SJCRH30 (cell line): Measurements from ENCODE around the gene SNX20. TPM values are rescaled to one million over a fixed set of nuclear protein-coding genes. Genes with fewer than 3 reads are reported as not detected.
A peak's percentile ranks its signal among the peaks of the same experiment; 100 is the strongest.

Source experiments
- DNase-seq, 2 experiments: peaks; one replicate each; pipeline ENCODE4 v3.0.0-alpha.2; 2015 to 2020
- H3K27ac ChIP-seq: fragments of 250-450 bp; sonication (Bioruptor Pico); 2 replicates; pipeline ENCODE4 v1.5.1; 2020; ENCODE audit warnings: mild to moderate bottlenecking, moderate library complexity
- H3K27me3 ChIP-seq: fragments of 250-450 bp; sonication (Bioruptor Pico); 2 replicates; pipeline ENCODE4 v1.5.1; 2020; ENCODE audit warnings: mild to moderate bottlenecking, moderate library complexity
- H3K36me3 ChIP-seq: fragments of 250-450 bp; sonication (Bioruptor Pico); 2 replicates; pipeline ENCODE4 v1.5.1; 2020; ENCODE audit warnings: mild to moderate bottlenecking, moderate library complexity
- H3K4me1 ChIP-seq: fragments of 250-450 bp; sonication (Bioruptor Pico); 2 replicates; pipeline ENCODE4 v1.5.1; 2020; ENCODE audit warnings: mild to moderate bottlenecking, moderate library complexity
- H3K4me3 ChIP-seq: fragments of 250-450 bp; sonication (Bioruptor Pico); 2 replicates; pipeline ENCODE4 v1.5.1; 2020; ENCODE audit warnings: mild to moderate bottlenecking, moderate library complexity
- H3K9me3 ChIP-seq: fragments of 250-450 bp; sonication (Bioruptor Pico); replicated peaks from 2 replicates; pipeline ENCODE4 v1.5.1; 2020; ENCODE audit warnings: mild to moderate bottlenecking, moderate library complexity
- total RNA-seq: library from RNA; depleted of rRNA; stranded (reverse); fragments of >200 nt; shearing (Covaris generic); gene quantifications from 2 replicates; pipeline ENCODE4 v1.2.3, GENCODE V29; 2014

The SNX20 gene
- total RNA-seq, 1 experiment from 2014 or later = not detected

- H3K4me3 ChIP-seq = no peak overlapping the region
- H3K4me1 ChIP-seq = no peaks in the 10 kb centered on the region
- no peak overlapping the region for H3K27ac ChIP-seq
- H3K27me3 ChIP-seq = peaks cover 27% of the 10 kb centered on the region; the same call in 1 of the 2 replicates
- no peaks in the 10 kb centered on the region for H3K36me3 ChIP-seq
- no peaks in the 10 kb centered on the region for H3K9me3 ChIP-seq
- no peak for DNase-seq
These were observed 37.9 kb downstream of the SNX20 start for GRCh38 chr16:50643192-50643591.

- no peaks in the 10 kb centered on the region for H3K4me1 ChIP-seq
- H3K27me3 ChIP-seq = peaks cover 27% of the 10 kb centered on the region; the same call in 1 of the 2 replicates
- no peaks in the 10 kb centered on the region for H3K36me3 ChIP-seq
- DNase-seq = no peak
- no peak overlapping the region for H3K27ac ChIP-seq
- H3K9me3 ChIP-seq = no peaks in the 10 kb centered on the region
- H3K4me3 ChIP-seq = no peak overlapping the region
These were observed 38.8 kb downstream of the SNX20 start for GRCh38 chr16:50642349-50642748.

DNA sequence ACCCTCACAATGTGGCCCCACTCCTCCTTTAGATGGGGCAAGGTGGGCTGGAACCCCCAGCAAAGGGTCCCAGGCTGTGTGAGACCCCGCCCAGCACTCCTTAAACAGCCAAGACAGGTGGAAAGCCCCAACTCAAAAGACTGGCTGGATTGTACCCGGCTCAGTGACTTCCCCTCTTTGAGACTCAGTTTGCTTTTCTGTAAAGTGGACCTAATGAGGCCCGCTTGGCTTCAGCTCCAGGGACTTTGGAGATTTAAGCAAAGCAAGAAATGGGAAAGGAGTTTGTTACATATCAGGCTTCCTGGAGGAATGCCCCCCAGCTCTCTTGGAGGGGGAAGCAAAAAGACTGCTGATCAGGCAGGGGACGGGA, 39.3 kb downstream of the SNX20 start:
- H3K4me1 ChIP-seq = no peaks in the 10 kb centered on the region
- no peaks in the 10 kb centered on the region for H3K9me3 ChIP-seq
- H3K36me3 ChIP-seq = no peaks in the 10 kb centered on the region
- H3K27ac ChIP-seq = no peak overlapping the region
- H3K27me3 ChIP-seq = peaks cover 27% of the 10 kb centered on the region; the same call in 1 of the 2 replicates
- no peak for DNase-seq
- H3K4me3 ChIP-seq = no peak overlapping the region

- no peak for DNase-seq
- Histone ChIP-seq H3K4me3 (no peak overlapping the region), H3K36me3 (no peaks in the 10 kb centered on the region), H3K4me1 (no peaks in the 10 kb centered on the region), H3K9me3 (no peaks in the 10 kb centered on the region), H3K27ac (no peak overlapping the region), H3K27me3 (peaks cover 27% of the 10 kb centered on the region; the same call in 1 of the 2 replicates)
These were observed 39.9 kb downstream of the SNX20 start for GRCh38 chr16:50640919-50641817.

DNA sequence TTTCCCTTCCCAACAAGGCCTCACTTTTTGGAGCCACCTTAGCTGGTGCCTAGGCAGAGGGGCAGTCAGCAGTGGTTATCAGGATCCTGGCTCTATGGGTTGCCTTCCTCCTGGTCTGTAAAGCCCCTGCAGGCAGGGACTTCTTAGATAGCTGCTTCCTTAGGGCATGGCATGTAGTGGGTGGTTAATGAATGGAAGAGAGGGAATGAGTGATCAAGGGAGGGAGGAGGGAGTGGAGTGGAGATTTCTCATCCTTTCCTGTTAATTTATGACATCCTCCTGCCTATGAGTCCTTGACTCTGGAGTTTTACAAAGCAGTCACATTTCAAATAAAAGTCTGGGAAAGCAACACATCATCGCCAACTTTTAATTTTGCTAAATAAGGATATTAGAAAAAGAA, 40.7 kb downstream of the SNX20 start:
- Histone ChIP-seq H3K9me3 (no peaks in the 10 kb centered on the region), H3K27ac (no peak overlapping the region), H3K4me3 (no peak overlapping the region), H3K27me3 (peaks cover 27% of the 10 kb centered on the region; the same call in 1 of the 2 replicates), H3K4me1 (no peaks in the 10 kb centered on the region), H3K36me3 (no peaks in the 10 kb centered on the region)
- DNase-seq = no peak

DNA sequence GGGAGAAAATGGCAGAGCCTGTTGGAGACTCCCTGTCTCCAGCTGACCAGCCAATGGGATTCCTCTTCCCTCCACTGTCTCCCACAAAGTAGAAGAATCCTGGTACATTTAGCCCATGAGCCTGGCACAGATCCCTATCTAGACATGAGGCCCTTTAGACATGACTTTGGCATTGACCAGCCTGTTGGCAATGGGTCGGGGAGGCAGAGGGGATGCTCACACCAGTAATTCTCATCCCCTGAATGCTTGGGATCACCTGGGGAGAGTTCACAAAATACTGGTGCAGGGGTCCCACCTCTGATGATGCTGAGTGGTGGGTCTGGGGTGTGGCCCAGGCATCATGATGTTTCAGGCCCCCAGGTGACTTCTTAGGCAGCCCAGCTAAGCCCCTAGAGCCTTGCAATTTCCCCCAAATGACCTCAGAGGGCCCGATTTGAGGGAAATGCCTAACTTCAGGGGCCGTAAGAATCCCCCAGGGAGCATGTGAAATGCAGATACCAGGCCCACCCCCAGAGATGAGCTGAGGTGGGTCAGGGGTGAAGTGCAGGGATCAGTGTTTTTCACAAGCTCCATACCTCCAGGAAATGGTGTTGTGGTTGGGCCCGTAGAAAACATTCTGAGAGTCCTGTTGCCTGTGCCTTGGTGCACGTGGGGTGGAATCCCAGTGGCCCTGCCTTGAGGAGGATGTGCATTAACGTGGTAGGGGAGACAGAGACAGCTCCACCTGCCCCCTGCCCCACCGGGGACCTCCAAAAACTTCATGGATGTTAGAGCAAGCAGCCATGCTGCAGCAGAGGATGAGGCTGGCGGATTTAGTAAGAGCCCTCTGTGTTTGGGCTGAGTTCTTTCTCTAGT, 42.1 kb downstream of the SNX20 start:
- Histone ChIP-seq H3K27me3 (peaks cover 28% of the 10 kb centered on the region; the same call in 1 of the 2 replicates), H3K36me3 (no peaks in the 10 kb centered on the region), H3K4me1 (no peaks in the 10 kb centered on the region), H3K9me3 (no peaks in the 10 kb centered on the region), H3K4me3 (no peak overlapping the region), H3K27ac (no peak overlapping the region)
- DNase-seq = no peak

- no peak for DNase-seq
- Histone ChIP-seq H3K9me3 (no peaks in the 10 kb centered on the region), H3K36me3 (no peaks in the 10 kb centered on the region), H3K27ac (no peak overlapping the region), H3K4me3 (no peak overlapping the region), H3K4me1 (no peaks in the 10 kb centered on the region), H3K27me3 (peaks cover 19% of the 10 kb centered on the region; the same call in 1 of the 2 replicates)
These were observed 43.2 kb downstream of the SNX20 start for GRCh38 chr16:50637716-50638602.

GRCh38 chr16:50636753-50637374, 44.2 kb downstream of the SNX20 start:
- no peaks in the 10 kb centered on the region for H3K4me1 ChIP-seq
- DNase-seq = no peak
- no peak overlapping the region for H3K27ac ChIP-seq
- no peak overlapping the region for H3K4me3 ChIP-seq
- H3K27me3 ChIP-seq = peaks cover 19% of the 10 kb centered on the region
- H3K36me3 ChIP-seq = no peaks in the 10 kb centered on the region
- H3K9me3 ChIP-seq = no peaks in the 10 kb centered on the region

- Histone ChIP-seq H3K36me3 (no peaks in the 10 kb centered on the region), H3K27ac (no peak overlapping the region), H3K4me1 (no peaks in the 10 kb centered on the region), H3K27me3 (peaks cover 11% of the 10 kb centered on the region), H3K9me3 (no peaks in the 10 kb centered on the region), H3K4me3 (no peak overlapping the region)
- peak in 1 of 2 experiments; percentile 18 for DNase-seq
These were observed 45.4 kb downstream of the SNX20 start for GRCh38 chr16:50635505-50636392.

DNA sequence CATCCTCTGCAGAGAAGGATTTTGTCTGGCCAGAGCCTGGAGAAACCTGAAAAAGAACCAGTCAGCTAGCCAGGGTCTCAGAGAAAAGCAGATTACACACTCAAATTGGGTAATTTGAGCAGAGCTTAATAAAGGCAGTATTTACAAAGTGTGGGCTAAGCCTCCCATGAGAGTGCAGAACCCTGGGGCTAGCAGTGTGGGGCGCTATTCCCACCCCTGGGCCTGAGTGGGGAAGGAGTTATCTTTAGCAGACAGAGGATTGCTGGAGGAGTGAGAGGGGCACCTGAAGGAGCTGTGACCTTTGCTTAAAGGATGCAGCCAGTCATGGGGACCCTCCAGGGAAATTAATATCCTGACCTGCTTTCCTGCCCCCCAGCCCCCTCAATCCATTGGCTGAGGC, 46.2 kb downstream of the SNX20 start:
- Histone ChIP-seq H3K27ac (no peak overlapping the region), H3K9me3 (no peaks in the 10 kb centered on the region), H3K27me3 (peaks cover 11% of the 10 kb centered on the region), H3K4me3 (no peak overlapping the region), H3K36me3 (no peaks in the 10 kb centered on the region), H3K4me1 (no peaks in the 10 kb centered on the region)
- no peak for DNase-seq

DNA sequence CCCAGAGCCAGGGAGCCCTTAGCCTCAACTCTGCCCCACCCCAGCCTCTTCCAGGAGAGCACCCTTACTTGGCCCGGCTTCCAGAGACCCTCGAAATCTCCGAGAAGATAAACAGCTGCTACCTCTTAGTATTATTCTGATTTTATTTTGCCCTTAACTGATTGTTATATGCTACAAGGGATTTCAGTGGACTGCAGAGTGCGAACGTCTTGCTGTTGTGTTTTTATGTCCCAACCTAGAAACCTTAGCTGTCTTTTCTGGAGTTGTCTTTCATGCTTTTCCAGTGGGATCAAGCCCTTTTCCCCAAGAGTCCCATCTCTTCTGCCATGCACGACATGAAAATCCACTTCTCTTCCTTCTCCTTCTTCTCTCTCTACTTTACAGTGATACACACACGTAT, 47.0 kb downstream of the SNX20 start:
- Histone ChIP-seq H3K27me3 (peaks cover 7% of the 10 kb centered on the region), H3K27ac (no peak overlapping the region), H3K4me3 (no peak overlapping the region), H3K36me3 (no peaks in the 10 kb centered on the region), H3K4me1 (no peaks in the 10 kb centered on the region), H3K9me3 (no peaks in the 10 kb centered on the region)
- no peak for DNase-seq

DNA sequence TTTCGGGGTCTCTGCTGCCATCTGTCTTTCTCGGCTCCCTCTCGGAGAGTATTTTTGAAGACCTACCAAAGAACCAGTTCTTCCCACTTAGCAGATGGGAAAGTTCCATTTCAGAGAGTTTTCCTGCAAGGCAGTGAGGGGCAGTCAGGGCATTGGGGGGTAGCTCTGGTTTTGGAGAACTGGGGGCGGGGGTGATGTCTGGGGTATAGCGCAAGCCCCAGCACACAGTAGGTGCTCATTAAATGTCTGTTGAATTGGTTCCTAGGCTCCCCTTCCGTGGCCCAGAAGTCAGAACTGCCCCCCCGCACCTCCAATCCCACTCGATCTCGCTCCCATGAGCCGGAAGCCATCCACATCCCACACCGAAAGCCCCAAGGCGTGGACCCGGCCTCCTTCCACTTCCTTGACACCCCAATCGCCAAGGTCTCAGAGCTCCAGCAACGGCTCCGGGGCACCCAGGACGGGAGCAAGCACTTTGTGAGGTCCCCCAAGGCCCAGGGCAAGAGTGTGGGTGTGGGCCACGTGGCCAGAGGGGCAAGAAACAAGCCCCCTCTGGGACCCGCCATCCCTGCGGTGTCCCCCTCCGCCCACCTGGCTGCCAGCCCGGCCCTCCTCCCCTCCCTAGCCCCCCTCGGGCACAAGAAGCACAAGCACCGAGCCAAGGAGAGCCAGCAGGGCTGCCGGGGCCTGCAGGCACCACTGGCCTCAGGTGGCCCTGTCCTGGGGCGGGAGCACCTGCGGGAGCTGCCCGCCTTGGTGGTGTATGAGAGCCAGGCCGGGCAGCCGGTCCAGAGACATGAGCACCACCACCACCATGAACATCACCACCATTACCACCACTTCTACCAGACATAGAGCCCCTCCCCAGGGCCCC, 47.9 kb downstream of the SNX20 start:
- Histone ChIP-seq H3K27ac (no peak overlapping the region), H3K4me1 (no peaks in the 10 kb centered on the region)

More for the DNA sequence above, 47.9 kb downstream of the SNX20 start:
- Histone ChIP-seq H3K4me3 (no peak overlapping the region), H3K36me3 (no peaks in the 10 kb centered on the region), H3K27me3 (peaks cover 7% of the 10 kb centered on the region), H3K9me3 (no peaks in the 10 kb centered on the region)
- DNase-seq = no peak
